ENCODE results near the gene USP6NL.

USP6NL gene

DNA sequence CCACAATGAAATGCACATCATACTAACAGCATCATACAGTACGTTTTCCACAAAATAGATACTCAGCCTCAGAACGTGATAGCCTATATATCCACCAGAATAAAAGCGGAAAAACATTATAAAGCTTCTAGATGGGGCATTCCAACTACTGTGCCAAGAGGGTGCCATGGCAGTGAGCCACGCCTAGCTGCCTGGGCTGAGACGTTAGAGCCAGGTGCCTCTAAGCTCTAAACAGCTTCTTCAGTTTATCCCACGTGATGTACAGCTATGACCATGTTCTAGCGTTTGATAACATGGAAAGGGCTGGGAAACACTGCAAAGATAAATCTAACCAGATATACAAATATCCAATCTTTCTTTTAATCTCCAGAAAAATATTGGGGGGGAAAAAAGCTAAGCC, 17.8 kb downstream of the USP6NL start:
- no peak for DNase-seq (ENCODE audit: low read depth)

DNA sequence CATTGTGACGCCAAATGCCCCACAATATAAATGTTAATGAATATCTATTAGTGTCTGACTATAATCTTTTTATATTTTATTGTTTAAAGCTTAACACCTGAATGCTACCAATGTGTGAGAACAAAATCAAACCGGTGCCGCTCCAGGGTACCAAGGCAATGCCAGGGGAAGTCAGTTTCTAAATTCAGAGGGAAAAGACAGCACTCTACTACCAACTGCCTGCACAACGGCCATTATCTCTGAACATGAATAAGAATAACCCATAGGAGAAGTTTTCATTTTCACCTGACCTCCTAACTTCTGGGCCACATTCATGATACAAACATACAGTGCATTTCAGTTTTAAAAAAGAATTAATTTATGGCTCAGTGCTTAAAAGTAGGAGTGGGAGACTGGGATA, 21.7 kb downstream of the USP6NL start:
- no peak for DNase-seq (ENCODE audit: low read depth)

DNA sequence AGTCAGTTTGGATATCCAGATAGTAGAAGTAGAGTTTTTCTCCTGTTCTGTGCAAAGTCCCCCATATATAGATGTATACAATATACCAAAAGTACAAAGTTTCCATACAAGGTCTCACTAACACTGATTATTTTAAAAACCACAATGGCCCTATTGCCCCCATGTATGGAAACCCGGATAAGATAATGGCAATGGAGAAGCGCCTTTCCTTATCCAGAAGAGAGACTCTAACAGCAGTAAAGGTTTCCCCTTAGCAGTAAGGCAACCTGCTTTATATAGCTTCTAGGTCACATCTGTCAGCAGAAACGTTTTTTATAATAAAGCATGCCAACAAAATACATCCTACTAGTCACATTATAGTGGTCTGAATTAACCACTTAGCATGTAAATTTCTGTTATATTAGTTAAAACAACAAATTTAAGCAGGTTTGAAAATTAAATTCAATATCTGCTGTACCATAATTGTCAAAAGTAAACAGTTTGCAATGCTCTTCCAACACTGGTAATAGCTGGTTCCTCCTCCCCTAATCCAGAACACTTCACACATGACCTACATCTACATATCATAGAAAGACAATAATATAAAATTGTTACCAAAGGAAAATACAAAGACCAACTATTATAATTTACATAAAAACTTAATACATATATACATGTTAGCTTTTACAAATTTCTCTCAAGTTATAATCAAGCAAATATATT, 22.4 kb downstream of the USP6NL start:
- no peak for DNase-seq (ENCODE audit: low read depth)

DNA sequence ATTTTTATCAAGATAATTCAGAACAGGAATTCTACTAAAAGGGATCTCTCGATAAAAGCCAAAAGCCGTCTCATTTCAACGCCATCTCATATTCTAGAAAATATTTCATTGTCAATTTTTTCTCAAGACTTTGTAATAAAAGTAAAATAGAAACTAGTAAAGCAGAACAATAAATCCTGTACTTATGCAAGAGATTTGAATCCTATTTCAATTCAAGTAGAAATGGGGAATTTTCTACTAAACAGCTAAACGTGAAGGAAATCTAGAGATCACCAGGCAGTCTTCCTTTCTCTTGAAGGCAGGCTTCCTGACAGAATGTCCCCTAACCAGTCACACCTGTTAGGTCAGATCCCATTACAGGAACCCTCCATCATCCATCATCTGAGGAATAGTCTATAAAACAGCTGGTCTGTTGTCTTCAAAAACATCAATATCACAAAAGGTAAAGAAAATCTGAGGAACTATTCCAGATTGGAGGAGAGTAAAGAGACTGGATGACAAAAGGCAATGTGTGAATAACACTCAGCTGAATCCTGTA, 23.7 kb downstream of the USP6NL start:
- DNase-seq (ENCODE audit: low read depth): no peak

DNA sequence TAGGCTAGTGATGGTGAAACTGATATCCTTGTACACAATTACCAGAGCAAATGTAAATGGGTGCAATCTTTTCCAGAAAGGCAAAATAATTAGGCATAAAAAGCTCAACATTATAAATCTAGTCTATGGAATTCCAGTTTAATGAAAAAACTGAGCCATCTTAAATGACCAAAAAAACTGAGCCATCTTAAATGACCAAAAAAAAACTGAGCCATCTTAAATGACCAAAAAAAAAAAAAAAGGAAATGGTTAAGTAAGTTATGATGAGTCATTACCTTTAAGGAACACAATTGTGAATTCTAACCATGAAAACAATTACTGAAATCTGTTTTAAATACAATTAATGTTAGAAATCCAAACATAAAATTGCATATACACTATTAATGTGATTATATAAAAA, 25.3 kb downstream of the USP6NL start:
- DNase-seq (ENCODE audit: low read depth): no peak

DNA sequence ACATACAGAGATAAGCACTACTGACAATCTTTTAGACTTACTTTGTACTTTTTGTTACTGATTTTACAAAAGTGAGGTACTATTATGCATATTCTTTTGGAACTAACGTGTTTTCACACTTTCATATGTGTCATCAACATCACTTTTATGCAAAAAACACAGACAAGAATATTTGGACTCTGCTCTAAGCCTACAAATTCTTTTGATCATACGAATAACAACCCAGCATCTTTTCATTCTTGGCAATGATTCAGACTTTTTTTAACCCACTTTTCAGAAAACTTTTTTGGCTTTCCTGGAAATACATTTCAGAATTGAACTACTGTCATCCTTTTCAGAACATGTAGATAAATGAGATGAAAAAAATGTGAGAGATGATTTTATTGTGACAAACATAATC, 30.2 kb downstream of the USP6NL start:
- no peak for DNase-seq (ENCODE audit: low read depth)

DNA sequence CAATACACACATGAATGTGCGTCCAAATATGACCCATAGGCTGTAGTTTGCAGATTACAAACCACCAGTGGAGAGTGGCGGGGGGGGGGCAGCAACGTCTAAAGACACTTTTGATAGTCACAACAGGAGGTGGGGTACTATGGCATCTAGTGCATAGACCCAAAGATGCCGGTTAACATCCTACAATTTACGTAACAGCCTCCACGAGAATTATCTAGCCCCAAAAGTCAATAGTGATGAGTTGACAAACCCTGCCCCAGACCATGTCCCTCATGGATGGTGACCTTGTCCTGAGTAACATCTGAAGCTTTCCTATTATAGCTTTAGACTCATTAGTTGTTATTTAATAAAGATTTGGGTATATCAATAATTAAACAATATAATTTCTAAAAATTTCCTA, 31.6 kb downstream of the USP6NL start:
- DNase-seq (ENCODE audit: low read depth): no peak

DNA sequence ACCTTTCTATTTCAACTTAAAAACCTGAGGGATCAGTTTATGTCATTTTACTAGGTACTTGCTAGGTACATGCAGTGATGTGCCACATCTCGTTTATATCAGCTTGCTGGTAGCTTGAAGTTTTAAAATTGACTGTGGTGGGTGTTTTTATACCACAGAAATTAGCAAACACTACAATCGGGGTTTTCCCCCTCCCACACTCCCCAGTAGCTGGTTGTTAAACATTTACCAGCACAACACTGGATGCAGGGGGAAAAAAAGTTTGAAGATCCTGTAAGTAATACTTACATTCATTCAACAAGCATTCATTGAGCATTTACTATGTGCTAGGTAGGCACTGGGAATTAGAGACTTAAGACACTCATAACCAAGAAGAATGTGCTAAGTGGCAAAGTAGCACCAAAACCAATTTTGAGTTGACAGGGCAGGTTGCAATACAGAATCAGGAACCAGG, 32.6 kb downstream of the USP6NL start:
- DNase-seq (ENCODE audit: low read depth): no peak

DNA sequence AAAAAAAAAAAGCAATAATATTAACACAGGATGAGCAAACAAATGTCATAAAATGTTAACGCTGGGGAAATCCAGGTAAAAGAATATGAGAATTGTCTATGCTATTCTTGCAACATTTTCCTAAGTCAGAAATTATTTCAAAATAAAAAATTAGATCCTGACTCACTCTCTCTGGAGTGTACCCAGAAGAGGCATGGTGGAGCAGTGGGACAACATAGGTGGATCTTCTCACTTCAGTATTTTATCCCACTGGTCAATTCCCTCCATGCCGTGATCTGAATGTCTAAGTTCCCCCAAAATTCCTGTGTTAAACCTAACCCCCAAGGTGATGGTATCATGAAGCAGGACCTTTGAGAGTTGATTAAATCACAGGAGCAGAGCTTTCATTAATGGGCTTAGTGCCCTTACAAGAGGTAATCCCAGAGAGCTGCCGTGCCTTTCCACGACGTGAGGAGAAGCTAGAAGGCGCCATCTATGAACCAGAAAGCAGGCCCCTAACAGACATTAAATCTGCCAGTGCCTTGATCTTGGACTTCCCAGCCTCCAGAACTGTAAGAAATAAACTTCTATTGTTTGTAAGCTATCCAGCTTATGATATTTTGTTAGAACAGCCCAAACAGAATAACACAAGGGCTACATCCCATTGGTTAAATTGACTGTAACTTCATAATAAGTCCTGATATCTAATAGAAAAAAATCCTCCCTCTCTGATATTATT, 35.2 kb downstream of the USP6NL start:
- DNase-seq (ENCODE audit: low read depth): no peak

DNA sequence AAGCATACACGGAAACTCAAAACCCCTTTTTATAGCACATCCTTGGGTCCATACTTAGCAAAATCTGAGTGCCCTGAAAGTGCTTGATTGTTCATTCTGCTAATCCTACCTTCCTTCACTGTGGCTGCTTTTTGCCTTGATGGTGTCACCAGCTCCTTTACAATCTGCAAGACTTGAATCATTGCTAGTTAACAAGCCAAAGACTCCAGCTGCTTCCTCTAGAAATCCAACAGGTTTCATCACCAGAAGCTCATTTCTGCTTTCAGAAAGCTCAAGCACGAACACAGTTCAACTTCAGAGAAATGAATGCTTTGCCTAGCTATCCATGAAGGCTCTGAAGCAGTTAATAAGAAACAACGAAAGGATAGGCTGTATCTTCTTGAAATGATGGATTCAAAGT, 38.0 kb downstream of the USP6NL start:
- DNase-seq (ENCODE audit: low read depth): no peak

DNA sequence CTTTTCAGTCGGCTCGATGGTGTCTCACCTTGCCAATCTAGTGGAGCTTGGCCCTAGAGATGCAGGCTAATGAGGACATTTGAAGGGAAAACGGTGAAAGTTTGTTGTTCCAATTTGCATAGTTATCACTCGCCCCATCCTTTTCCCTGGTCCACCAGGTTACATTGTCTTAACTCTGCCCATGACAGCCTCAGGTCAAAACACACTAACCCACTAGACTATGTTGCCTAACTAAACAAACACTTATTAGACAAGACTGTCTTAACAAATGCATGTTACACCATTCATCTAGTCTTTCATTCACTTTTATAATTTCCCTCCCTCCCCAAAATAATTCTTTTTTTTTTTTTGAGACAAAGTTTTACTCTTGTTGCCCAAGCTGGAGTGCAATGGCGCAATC, 40.7 kb downstream of the USP6NL start:
- DNase-seq (ENCODE audit: low read depth): no peak

DNA sequence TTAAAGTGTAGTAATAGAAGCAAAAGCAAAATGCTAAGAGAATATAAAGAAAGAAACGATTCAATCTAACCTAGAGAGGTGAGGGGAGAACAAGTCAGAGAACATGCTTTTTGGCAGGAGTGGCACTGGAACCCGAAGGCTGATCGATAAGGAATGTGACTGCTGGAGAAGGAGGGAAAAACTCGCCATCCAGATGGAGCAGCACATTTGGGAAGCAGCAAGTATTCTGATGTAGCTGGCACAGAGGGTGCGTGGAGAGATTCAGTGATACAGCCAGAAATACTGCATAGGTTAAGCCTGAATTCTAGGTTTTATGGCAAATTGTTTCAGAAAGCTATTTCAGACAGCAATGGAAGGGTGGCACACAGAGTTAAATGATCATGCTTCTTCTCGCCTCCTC, 42.0 kb downstream of the USP6NL start:
- DNase-seq (ENCODE audit: low read depth): no peak

DNA sequence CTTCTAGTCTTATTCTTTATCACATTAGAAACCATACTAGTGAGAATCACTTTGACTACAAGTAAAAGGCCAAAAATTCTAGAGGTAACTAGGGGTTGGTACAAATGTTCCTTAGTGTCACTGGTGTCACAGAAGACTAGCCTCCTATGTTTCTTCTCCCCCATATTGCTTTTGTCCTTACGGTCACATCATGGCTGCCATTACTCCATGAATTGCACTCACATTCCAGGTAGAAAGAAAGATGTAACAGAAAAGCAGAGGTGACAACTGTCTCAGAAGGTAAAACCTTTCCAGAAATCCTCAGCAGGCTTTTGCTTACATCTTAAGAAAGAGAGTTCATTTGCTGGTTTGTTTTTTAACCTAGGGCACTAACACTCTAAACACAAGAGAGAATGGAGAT, 42.9 kb downstream of the USP6NL start:
- DNase-seq (ENCODE audit: low read depth): no peak

DNA sequence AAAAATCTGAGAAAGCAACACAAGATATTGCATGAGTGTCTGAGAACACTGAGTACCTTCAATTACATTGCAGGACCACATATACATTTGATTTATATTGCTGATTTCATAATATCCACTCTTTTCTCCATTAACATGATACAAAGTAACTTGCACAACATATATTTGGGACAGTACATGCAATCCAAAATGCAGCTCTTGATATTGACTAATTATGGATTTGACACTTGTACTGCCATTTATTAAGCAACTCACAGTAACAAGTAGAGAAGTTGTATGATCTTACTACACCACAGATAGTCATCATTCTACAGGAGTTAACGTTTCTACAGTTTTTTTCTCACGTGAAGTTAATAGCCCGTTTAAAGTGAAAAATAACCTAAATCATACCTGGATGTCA, 46.7 kb downstream of the USP6NL start:
- DNase-seq (ENCODE audit: low read depth): no peak

DNA sequence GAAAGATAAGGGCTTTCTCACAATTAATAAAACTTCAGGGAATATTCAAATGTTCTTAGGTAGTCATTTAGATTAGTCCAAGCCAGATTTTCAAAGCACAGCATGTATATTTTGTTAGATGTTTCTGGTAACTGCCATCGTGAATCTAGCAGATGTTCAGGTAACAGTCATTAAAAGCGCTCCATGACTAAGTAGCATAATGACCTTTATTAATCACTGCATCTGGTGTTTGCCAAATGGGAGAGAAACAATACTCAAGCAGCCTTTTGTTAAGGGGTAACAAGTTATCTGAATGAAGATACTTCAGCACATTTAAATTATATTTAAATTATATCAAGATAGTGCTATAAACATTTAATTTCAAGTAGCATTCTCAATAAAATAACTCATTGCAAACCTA, 47.5 kb downstream of the USP6NL start:
- no peak for DNase-seq (ENCODE audit: low read depth)

DNA sequence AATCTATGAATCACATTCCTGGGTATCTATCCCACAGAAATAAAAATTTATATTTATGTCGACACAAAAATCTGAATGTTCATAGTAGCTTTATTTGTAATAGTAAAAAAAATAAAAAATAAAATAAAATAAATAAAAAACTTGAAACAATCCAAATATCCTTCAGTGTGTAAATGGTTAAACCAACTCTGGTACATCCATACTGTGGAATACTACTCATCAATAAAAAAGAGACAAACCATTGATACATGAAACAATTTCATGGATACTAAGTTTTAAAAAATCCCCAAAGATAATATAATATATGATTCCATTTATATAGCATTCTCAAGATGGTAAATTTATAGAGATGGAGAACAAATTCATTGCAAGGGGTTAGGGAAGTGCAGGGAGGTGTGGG, 48.6 kb downstream of the USP6NL start:
- no peak for DNase-seq (ENCODE audit: low read depth)

DNA sequence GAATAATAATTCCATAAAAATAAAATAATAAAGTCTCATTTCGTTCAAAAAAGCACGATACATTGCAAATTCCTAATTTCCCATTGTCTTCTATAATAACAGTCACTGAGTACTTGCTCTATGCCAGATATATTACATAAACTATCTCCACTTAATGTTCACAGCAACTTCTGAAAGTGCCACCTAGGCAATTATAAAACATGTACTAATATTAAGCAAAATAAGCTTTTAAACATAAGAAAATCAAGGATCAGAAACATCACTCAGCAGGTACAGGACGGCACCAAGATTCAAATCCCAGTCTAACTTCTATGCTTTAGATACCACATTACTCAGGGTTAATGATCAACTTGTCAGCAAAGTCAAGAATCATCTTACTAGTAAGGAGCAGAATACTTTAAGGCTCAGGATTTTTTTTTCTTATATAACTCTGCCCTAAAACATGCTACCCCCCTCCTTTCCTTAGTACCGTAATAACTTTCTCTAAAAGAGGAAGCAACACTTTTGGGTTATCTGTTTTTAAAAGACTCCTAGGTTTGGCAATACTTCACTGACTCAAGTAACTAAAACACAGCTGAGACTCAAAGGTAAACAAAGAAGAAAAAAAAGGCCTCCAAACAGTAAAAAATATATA, 51.3 kb downstream of the USP6NL start:
- DNase-seq (ENCODE audit: low read depth): no peak

DNA sequence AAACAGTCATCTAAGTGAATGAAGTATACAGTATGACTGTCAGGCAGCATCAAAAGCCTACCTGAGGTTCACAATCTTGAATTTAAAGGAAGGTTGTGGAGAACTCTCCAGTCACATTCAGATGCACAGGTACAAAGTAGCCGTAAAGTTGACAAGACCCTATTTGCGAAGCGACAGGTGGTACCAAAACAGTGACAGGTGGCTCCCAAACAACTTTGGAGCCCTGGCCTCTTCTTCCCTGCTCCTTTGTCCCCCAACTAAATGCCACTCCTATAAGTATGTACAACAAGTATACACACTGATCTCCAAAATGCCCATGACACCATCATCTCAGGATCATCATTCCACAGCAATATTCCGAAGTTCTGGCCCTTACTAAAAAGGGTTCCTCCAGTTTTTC, 53.5 kb downstream of the USP6NL start:
- no peak for DNase-seq (ENCODE audit: low read depth)

DNA sequence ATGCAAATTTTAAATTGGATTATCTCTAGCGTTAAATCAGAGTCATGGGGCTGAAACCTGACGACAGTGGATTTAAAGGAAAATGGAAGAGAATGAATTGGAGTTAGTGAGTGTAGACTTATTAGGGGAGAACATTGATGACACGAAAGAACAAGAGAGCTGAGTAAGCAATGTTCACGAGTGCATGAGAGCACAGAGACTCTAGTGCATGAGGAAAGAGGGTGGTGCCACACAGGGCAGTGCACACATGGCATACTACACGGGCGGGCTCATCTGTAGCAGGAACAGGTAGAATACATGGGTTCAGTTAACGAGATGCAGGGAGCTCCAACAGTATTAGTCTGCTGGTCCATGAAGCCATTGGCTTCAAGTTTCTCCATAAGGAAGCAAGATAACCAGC, 53.9 kb downstream of the USP6NL start:
- no peak for DNase-seq (ENCODE audit: low read depth)

DNA sequence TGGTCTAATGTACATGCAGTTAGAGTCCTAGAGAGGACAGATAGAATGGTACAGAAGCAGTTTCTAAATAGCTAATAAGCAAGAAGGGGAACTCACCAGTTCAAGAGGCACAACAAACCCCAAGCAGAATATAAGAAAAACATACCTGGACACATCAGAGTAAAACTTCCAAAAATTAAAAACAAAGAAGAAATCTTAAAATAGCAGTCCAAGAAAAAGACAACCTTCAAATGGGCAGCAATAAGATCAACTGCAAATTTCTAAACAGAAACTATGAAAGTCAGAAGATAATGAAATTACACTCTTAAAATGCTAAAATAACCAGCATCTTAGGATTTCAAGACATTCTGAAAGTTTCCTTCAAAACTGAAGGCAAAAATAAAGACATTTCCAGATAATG, 55.9 kb downstream of the USP6NL start:
- DNase-seq (ENCODE audit: low read depth): no peak

DNA sequence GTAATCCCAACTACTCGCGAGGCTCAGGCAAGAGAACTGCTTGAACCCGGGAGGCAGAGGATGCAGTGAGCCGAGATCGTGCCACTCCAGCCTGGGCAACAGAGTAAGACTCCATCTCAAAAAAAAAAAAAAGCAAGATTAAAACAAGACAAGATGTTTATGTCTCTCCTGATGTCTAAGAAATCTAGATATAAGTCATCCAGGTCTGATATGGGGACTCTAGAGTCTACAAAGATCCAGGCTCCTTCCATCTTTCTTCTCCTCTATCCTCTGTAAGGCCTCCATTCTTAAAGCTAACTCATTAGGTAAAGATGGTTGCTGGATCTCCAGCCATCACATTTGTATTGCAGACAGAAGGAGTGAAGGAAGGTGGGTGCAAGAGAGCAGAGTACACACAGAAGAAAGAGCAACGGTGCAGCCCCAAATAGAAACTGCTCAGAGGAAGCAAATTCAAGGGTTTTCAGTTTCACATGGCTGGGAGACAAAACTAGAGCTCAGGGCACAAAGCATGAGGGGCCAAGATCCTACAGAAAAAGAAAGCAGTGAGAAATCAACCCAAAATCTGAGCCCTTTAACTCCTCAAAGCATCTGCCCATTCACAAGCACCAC, 57.6 kb downstream of the USP6NL start:
- no peak for DNase-seq (ENCODE audit: low read depth)

DNA sequence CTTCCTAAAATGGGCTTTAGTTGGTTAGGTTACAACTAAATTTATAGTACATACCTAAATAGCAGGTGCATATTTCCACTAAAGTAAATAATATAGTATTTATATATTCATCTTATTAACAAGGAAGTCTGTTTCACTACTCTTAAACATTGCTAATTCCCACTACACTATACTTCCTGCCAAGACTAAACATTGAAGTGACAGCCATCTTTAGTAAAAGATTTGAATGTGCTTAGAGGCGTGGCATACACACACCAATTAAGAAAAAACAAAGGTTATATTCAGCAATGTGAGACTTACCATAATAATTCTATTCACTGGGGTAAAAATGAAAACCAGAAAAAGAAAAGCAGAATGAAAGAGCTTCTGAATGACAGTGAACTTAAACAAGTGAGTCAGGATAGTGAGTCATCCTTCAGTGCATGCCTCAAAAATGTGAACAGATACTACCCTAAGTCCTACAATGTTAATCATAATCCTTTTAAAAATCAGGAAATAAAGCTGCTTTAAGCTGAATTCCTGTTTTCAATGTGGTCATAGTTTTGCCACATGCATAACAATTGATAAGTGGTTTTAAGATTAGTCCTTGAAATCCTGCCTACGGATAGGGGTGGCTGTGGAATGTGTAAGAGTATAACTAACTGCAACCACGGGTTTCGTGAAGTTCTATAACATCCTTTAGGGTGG, 59.4 kb downstream of the USP6NL start:
- DNase-seq (ENCODE audit: low read depth): no peak

Measured in stimulated activated CD8-positive, alpha-beta memory T cell treated with anti-CD3 and anti-CD28 coated beads, Interleukin-12 subunit alpha, Interleukin-12 subunit beta, amount 100 ng/mL, for 4 hours (primary cell).